HPDE6-E6E7 (cell line): Measurements from ENCODE around the gene TTC39B.

Experiments
- DNase-seq: peaks from one replicate; pipeline ENCODE4 v3.0.0; 2011; ENCODE audit warnings: missing footprints; ENCODE audit errors: extremely low spot score

Gene TTC39B

GRCh38 chr9:15133488-15133887 is 173.5 kb downstream of the TTC39B start:
- DNase-seq: no peak

GRCh38 chr9:15132091-15132490 is 174.9 kb downstream of the TTC39B start:
- no peak for DNase-seq

GRCh38 chr9:15131094-15131493 is 175.9 kb downstream of the TTC39B start:
- DNase-seq: no peak

- DNase-seq: no peak
Observed at GRCh38 chr9:15127831-15128230, 179.2 kb downstream of the TTC39B start.

GRCh38 chr9:15121630-15122029 is 185.4 kb downstream of the TTC39B start:
- DNase-seq: no peak

- DNase-seq: no peak
Observed at GRCh38 chr9:15116130-15116580, 190.9 kb downstream of the TTC39B start.

GRCh38 chr9:15115702-15116101 is 191.3 kb downstream of the TTC39B start:
- DNase-seq: no peak

GRCh38 chr9:15115041-15115440 is 192.0 kb downstream of the TTC39B start:
- DNase-seq: no peak
